GM21528 (cell line): ENCODE measurements around the gene MARCHF3.
"Not testable (repeated sequence)": the region's sequence is repeated elsewhere in the genome, so short reads cannot be mapped to it uniquely, and the experiment has no call there.

Experiments
- ATAC-seq: cut with Tn5 transposase; IDR thresholded peaks from one replicate; pipeline ENCODE4 v1.9.1; 2021; ENCODE audit warnings: mild to moderate bottlenecking, moderate library complexity; ENCODE audit not compliant: unreplicated experiment, low FRiP score

The MARCHF3 gene

GRCh38 chr5:126925482-126925881, 104.9 kb downstream of the MARCHF3 start:
- no peak for ATAC-seq

- no peak for ATAC-seq
Measured at GRCh38 chr5:126924331-126925033, 105.9 kb downstream of the MARCHF3 start.

- no peak for ATAC-seq
Measured at GRCh38 chr5:126921241-126922091, 108.9 kb downstream of the MARCHF3 start.

GRCh38 chr5:126920291-126920690, 110.1 kb downstream of the MARCHF3 start:
- no peak for ATAC-seq

GRCh38 chr5:126919566-126919965, 110.8 kb downstream of the MARCHF3 start:
- no peak for ATAC-seq

- ATAC-seq: no peak
Measured at GRCh38 chr5:126918615-126918957, 111.8 kb downstream of the MARCHF3 start.

- ATAC-seq: no peak
Measured at GRCh38 chr5:126917918-126918614, 112.3 kb downstream of the MARCHF3 start.

GRCh38 chr5:126915496-126915895, 114.9 kb downstream of the MARCHF3 start:
- no peak for ATAC-seq

- ATAC-seq: no peak
Measured at GRCh38 chr5:126914801-126915436, 115.4 kb downstream of the MARCHF3 start.

GRCh38 chr5:126912616-126913200, 117.7 kb downstream of the MARCHF3 start:
- ATAC-seq: no peak

- no peak for ATAC-seq
Measured at GRCh38 chr5:126911986-126912385, 118.4 kb downstream of the MARCHF3 start.

- no peak for ATAC-seq
Measured at GRCh38 chr5:126909856-126910255, 120.5 kb downstream of the MARCHF3 start.

GRCh38 chr5:126904407-126904806, 126.0 kb downstream of the MARCHF3 start:
- not testable (repeated sequence) for ATAC-seq

- no peak for ATAC-seq
Measured at GRCh38 chr5:126900796-126901195, 129.6 kb downstream of the MARCHF3 start.

GRCh38 chr5:126899476-126899875, 130.9 kb downstream of the MARCHF3 start:
- no peak for ATAC-seq

- ATAC-seq: no peak
Measured at GRCh38 chr5:126897851-126898630, 132.3 kb downstream of the MARCHF3 start.

- no peak for ATAC-seq
Measured at GRCh38 chr5:126896170-126896702, 134.1 kb downstream of the MARCHF3 start.

- not testable (repeated sequence) for ATAC-seq
Measured at GRCh38 chr5:126895712-126896111, 134.6 kb downstream of the MARCHF3 start.

- ATAC-seq: not testable (repeated sequence)
Measured at GRCh38 chr5:126890414-126890813, 139.9 kb downstream of the MARCHF3 start.
